K562 (cell line): ENCODE data around the gene PRR23A. TPM values are rescaled to one million over a fixed set of nuclear protein-coding genes. Genes with fewer than 3 reads are reported as not detected.

ENCODE experiments used
- ATAC-seq: fragments of 200-7000 bp; cut with Tn5 transposase; 3 replicates; pipeline ENCODE4 v1.9.1; 2020; ENCODE audit warnings: moderate library complexity
- BruUV-seq: library from RNA; stranded (reverse); fragments of 400-500 nt; replicated peaks from 2 replicates; lab custom pipeline; 2021; lab: Mats Ljungman, UMichigan
- CTCF ChIA-PET: fragments of 300-600 bp; formaldehyde crosslinking; extraction: SDS; loops from one replicate; lab custom pipeline; 2021; ENCODE audit warnings: low intra/inter-chr PET ratio; lab: Yijun Ruan, JAX
- POLR2A ChIA-PET: fragments of 300-600, 350-650 bp; sonication (Branson Sonifier 250); formaldehyde crosslinking; extraction: SDS; loops from one replicate; lab custom pipeline; 2021; ENCODE audit warnings: antibody characterized with exemption, inconsistent platforms; lab: Yijun Ruan, JAX
- DNase-seq, 4 experiments: peaks; one replicate each; pipeline versions ENCODE4 v3.0.0 to v3.0.0-alpha.2; 2011 to 2018; ENCODE audit warnings: low spot score in 3 of 4, mixed read lengths in 3 of 4; ENCODE audit errors: extremely low read depth in 1 of 4
- FAIRE-seq: peaks from 2 replicates; lab custom pipeline; 2011; peaks lifted over from hg19 to GRCh38; lab: Jason Lieb, UNC
- H2AFZ ChIP-seq: 2 replicates; pipeline ENCODE4 v1.6.0; 2011; ENCODE audit warnings: low read depth, low read length, control low read depth, inconsistent platforms
- H3K27ac ChIP-seq: fragments of 200-600 bp; 3 replicates; pipeline ENCODE4 v1.8.0; 2011; ENCODE audit warnings: low read depth, mild to moderate bottlenecking, control low read depth, inconsistent platforms, low read length, moderate library complexity, mixed read lengths; ENCODE audit errors: extremely low read depth
- H3K27me3 ChIP-seq, 2 experiments: fragments of 300-600 bp in 1 of 2; 2 replicates in 1 of 2; 3 replicates in 1 of 2; pipeline versions ENCODE4 v1.6.0 to v1.8.0; 2011; ENCODE audit warnings: inconsistent platforms in 2 of 2, low read length in 2 of 2, mild to moderate bottlenecking in 1 of 2, mixed read lengths in 1 of 2, moderate library complexity in 1 of 2; ENCODE audit not compliant: control insufficient read depth in 2 of 2, insufficient read depth in 2 of 2
- H3K36me3 ChIP-seq: fragments of 300-600 bp; 3 replicates; pipeline ENCODE4 v1.8.0; 2011; ENCODE audit warnings: mild to moderate bottlenecking, low read length, inconsistent platforms; ENCODE audit not compliant: control insufficient read depth, insufficient read depth
- H3K4me1 ChIP-seq, 2 experiments: fragments of 200-600 bp in 1 of 2; replicated peaks in 1 of 2; 2 replicates in 1 of 2; 3 replicates in 1 of 2; pipeline versions ENCODE4 v1.5.1 to v1.8.0; 2011; ENCODE audit warnings: inconsistent platforms in 2 of 2, low read length in 2 of 2, mild to moderate bottlenecking in 1 of 2, mixed read lengths in 1 of 2, moderate library complexity in 1 of 2; ENCODE audit not compliant: control insufficient read depth in 2 of 2, insufficient read depth in 2 of 2
- H3K4me2 ChIP-seq: 2 replicates; pipeline ENCODE4 v1.6.1; 2011; ENCODE audit warnings: low read length, control low read depth, inconsistent platforms, mixed read lengths; ENCODE audit not compliant: insufficient read depth
- H3K4me3 ChIP-seq: fragments of 200-600 bp; sonication (generic), shearing (Covaris generic); 2 replicates; pipeline ENCODE4 v1.5.1; 2016; ENCODE audit warnings: control low read depth, inconsistent platforms
- H3K79me2 ChIP-seq: fragments of 200-600 bp; 3 replicates; pipeline ENCODE4 v1.8.0; 2011; ENCODE audit warnings: low read length, inconsistent platforms; ENCODE audit not compliant: control insufficient read depth, insufficient read depth
- H3K9ac ChIP-seq, 2 experiments: 2 replicates each; pipeline versions ENCODE4 v1.6.0 to v1.6.1; 2011; ENCODE audit warnings: low read depth in 2 of 2, low read length in 2 of 2, control low read depth in 1 of 2, inconsistent platforms in 1 of 2, mild to moderate bottlenecking in 1 of 2, mixed read lengths in 1 of 2; ENCODE audit not compliant: insufficient read depth in 1 of 2
- H3K9me1 ChIP-seq: one replicate; pipeline ENCODE4 v1.6.0; 2011; ENCODE audit warnings: inconsistent platforms, mild to moderate bottlenecking, low read length, moderate library complexity; ENCODE audit not compliant: control insufficient read depth, insufficient read depth
- H3K9me3 ChIP-seq: replicated peaks from 2 replicates; pipeline ENCODE4 v1.5.1; 2011; ENCODE audit warnings: low read depth, low read length, inconsistent platforms; ENCODE audit not compliant: control insufficient read depth, insufficient read depth
- H4K20me1 ChIP-seq: replicated peaks from 2 replicates; pipeline ENCODE4 v1.6.1; 2011; ENCODE audit warnings: low read length, inconsistent platforms, mixed read lengths; ENCODE audit not compliant: control insufficient read depth, insufficient read depth
- CAMTA2 ChIP-seq: fragments of 250-450 bp; sonication (Bioruptor Pico); conservative IDR thresholded peaks from 2 replicates; pipeline ENCODE4 v1.5.1; 2022
- CREB1 ChIP-seq, 2 experiments: sonication (generic) in 1 of 2; formaldehyde crosslinking in 1 of 2; IDR thresholded peaks; 2 replicates each; pipeline versions ENCODE4 v1.6.1 to v1.8.0; 2012 to 2022; ENCODE audit warnings: inconsistent platforms in 1 of 2, mild to moderate bottlenecking in 1 of 2, missing genetic modification reagents in 1 of 2, moderate library complexity in 1 of 2
- EZH2 ChIP-seq: IDR thresholded peaks from 2 replicates; pipeline ENCODE4 v1.6.1; 2012; ENCODE audit warnings: low read depth, mild to moderate bottlenecking, inconsistent platforms, low read length, borderline replicate concordance
- GTF2B ChIP-seq: IDR thresholded peaks from 2 replicates; pipeline ENCODE4 v1.6.1; 2011; ENCODE audit not compliant: insufficient read length; ENCODE audit errors: extremely low read depth
- L3MBTL2 ChIP-seq: fragments of 450-650 bp; IDR thresholded peaks from 2 replicates; pipeline ENCODE4 v1.6.1; 2016; ENCODE audit warnings: mild to moderate bottlenecking, moderate library complexity
- LCOR ChIP-seq: sonication (generic); formaldehyde crosslinking; IDR thresholded peaks from 2 replicates; pipeline ENCODE4 v1.8.0; 2022; ENCODE audit warnings: mild to moderate bottlenecking, missing genetic modification reagents
- MYNN ChIP-seq, 2 experiments: sonication (generic); formaldehyde crosslinking in 1 of 2; IDR thresholded peaks; 2 replicates each; pipeline versions ENCODE4 v1.5.0 to v1.6.1; 2016 to 2020; ENCODE audit warnings: antibody characterized with exemption in 1 of 2, missing genetic modification reagents in 1 of 2
- NR4A1 ChIP-seq, 2 experiments: fragments of 250-450 bp in 1 of 2; fragments of 450-650 bp in 1 of 2; sonication (Bioruptor Pico) in 1 of 2; IDR thresholded peaks; 2 replicates each; pipeline versions ENCODE4 v1.4.0 to v1.6.1; 2016 to 2020; ENCODE audit warnings: mild to moderate bottlenecking in 2 of 2, missing compliant biosample characterization in 1 of 2, missing genetic modification characterization in 1 of 2, moderate library complexity in 1 of 2
- NRF1 ChIP-seq, 2 experiments: fragments of 450-650 bp; IDR thresholded peaks in 1 of 2; conservative IDR thresholded peaks in 1 of 2; 2 replicates each; pipeline ENCODE4 v1.6.1; 2014; ENCODE audit warnings: mild to moderate bottlenecking in 2 of 2
- POLR2AphosphoS2 ChIP-seq: IDR thresholded peaks from 2 replicates; pipeline ENCODE4 v1.6.1; 2012; ENCODE audit warnings: low read length, improper control_type of control experiment
- POLR3A ChIP-seq: IDR thresholded peaks from 2 replicates; pipeline ENCODE4 v1.6.1; 2011; ENCODE audit warnings: borderline replicate concordance, mild to moderate bottlenecking, moderate library complexity; ENCODE audit not compliant: insufficient read length, insufficient read depth; ENCODE audit errors: extremely low read depth
- SREBF1 ChIP-seq: fragments of 150-350 bp; IDR thresholded peaks from 2 replicates; pipeline ENCODE4 v1.6.1; 2014; ENCODE audit warnings: antibody characterized with exemption, low read depth, low read length, borderline replicate concordance
- THRB ChIP-seq: fragments of 450-650 bp; formaldehyde crosslinking; conservative IDR thresholded peaks from 2 replicates; pipeline ENCODE4 v1.4.0; 2022; ENCODE audit warnings: mild to moderate bottlenecking, missing genetic modification characterization
- TRIM24 ChIP-seq, 2 experiments: fragments of 450-650 bp; IDR thresholded peaks; 2 replicates each; pipeline ENCODE4 v1.6.1; 2016
- WGBS: fragments of 100-300 bp; shearing (Covaris generic); methylation state at CpG from one replicate; pipeline ENCODE4 v1.1.6; 2016; ENCODE audit warnings: low coverage, mixed read lengths; ENCODE audit not compliant: insufficient coverage; ENCODE audit errors: missing lambda C conversion rate; 5-methylcytosine and 5-hydroxymethylcytosine counted together
- in situ Hi-C: fragments of 300-500 bp; cut with MboI; formaldehyde crosslinking; loops from 4 replicates; pipeline ENCODE4 v1.15.0; 2018; ENCODE audit warnings: inconsistent platforms, mixed read lengths
- intact Hi-C: fragments of 100-400 bp; cut with micrococcal nuclease; formaldehyde crosslinking; loops from 2 replicates; pipeline ENCODE4 v1.14.2; 2022
- polyA plus RNA-seq, 8 experiments: library from polyadenylated mRNA; depleted of rRNA in 4 of 8; stranded (reverse) in 5 of 8; unstranded in 3 of 8; fragments of >200 nt; fragmentation: Nextera tagmentation in 2 of 8; fragmentation: Illumina TruSeq in 1 of 8; extraction: Ambion mirVana in 2 of 8; extraction: Trizol in 1 of 8; gene quantifications; 2 replicates each; pipeline versions ENCODE4 v1.2.1 to v1.2.3, GENCODE V29; 2011 to 2014; ENCODE audit warnings: inconsistent platforms in 1 of 8, missing spikeins in 1 of 8
- total RNA-seq, 7 experiments: library from RNA; depleted of rRNA in 6 of 7; stranded (reverse); fragments of >200 nt in 6 of 7; fragmentation: Illumina TruSeq in 2 of 7; extraction: Trizol in 2 of 7; gene quantifications; 2 replicates each; pipeline versions ENCODE4 v1.2.1 to v1.2.3, GENCODE V29; 2011 to 2021; ENCODE audit warnings: low replicate concordance in 1 of 7
- TF ChIP-seq, protein P1 (sequence below): fragments of 450-650 bp; formaldehyde crosslinking; IDR thresholded peaks from 2 replicates; pipeline ENCODE4 v1.4.0; 2022; ENCODE audit warnings: missing genetic modification characterization

PRR23A gene
- total and polyA plus RNA-seq, 9 of the 15 experiments (the other 6 are each of a cell fraction or from before 2014, with no cell fraction given), result not detected

GRCh38 chr3:138972941-138973340 is 33.1 kb downstream of the PRR23A start:
- no peaks in the 10 kb centered on the region for H4K20me1 ChIP-seq
- BruUV-seq, result no TSS peak
- no peak overlapping the region for H3K9ac ChIP-seq
- no peaks in the 10 kb centered on the region for H3K36me3 ChIP-seq
- no peak for DNase-seq
- intact Hi-C loops, result no loop called here
- no peak for FAIRE-seq
- in situ Hi-C loops, result no loop called here
- peaks cover 0 to 5% of the 10 kb centered on the region in 2 experiments; a peak in 1 of 5 replicates for H3K27me3 ChIP-seq
- POLR2A ChIA-PET, result interaction anchor here (0.5 to 0.6 kb wide), 2 partner anchors 14 to 189 kb away, joined by 4 to 5 read pairs; no protein-coding TSS in a partner anchor
- no peaks in the 10 kb centered on the region; a peak in 1 of 5 replicates for H3K4me1 ChIP-seq
- 15% methylated on average over 5 of the region's 5 CpGs for WGBS
- H2AFZ ChIP-seq, result no peak overlapping the region
- H3K4me2 ChIP-seq, result no peak overlapping the region
- no peak overlapping the region for H3K4me3 ChIP-seq
- CTCF ChIA-PET, result no interaction called here
- H3K27ac ChIP-seq, result no peak overlapping the region
- no peak for ATAC-seq
- no peaks in the 10 kb centered on the region for H3K9me1 ChIP-seq
- no peaks in the 10 kb centered on the region for H3K79me2 ChIP-seq
- no peaks in the 10 kb centered on the region for H3K9me3 ChIP-seq
- TF ChIP-seq CREB1 (IDR thresholded peaks at IDR 0.05) (no peak), CREB1 (CRISPR knock-in tag; IDR thresholded peaks at IDR 0.05) (no peak), MYNN (IDR thresholded peaks at IDR 0.05) (no peak), MYNN (CRISPR knock-in tag; IDR thresholded peaks at IDR 0.05) (no peak), NR4A1 (CRISPR knock-in tag; IDR thresholded peaks at IDR 0.05) (no peak), NR4A1 (tag; IDR thresholded peaks at IDR 0.05) (no peak), THRB (CRISPR knock-in tag) (no peak), SREBF1 (no peak), POLR3A (no peak), TRIM24 (IDR thresholded peaks at IDR 0.05) (no peak), CAMTA2 (CRISPR knock-in tag) (no peak), GTF2B (no peak), POLR2AphosphoS2 (no peak), LCOR (CRISPR knock-in tag) (no peak), NRF1 (conservative IDR thresholded peaks at IDR 0.05 in 1 of 2, IDR thresholded peaks at IDR 0.05 in 1 of 2) (no peak), L3MBTL2 (no peak), EZH2 (no peak)
- TF ChIP-seq, protein P1, sequence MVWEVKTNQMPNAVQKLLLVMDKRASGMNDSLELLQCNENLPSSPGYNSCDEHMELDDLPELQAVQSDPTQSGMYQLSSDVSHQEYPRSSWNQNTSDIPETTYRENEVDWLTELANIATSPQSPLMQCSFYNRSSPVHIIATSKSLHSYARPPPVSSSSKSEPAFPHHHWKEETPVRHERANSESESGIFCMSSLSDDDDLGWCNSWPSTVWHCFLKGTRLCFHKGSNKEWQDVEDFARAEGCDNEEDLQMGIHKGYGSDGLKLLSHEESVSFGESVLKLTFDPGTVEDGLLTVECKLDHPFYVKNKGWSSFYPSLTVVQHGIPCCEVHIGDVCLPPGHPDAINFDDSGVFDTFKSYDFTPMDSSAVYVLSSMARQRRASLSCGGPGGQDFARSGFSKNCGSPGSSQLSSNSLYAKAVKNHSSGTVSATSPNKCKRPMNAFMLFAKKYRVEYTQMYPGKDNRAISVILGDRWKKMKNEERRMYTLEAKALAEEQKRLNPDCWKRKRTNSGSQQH (CRISPR knock-in tag), result no peak
